ENCODE measurements around the gene EHMT1.
"Not testable (repeated sequence)": the region's sequence is repeated elsewhere in the genome, so short reads cannot be mapped to it uniquely, and the experiment has no call there.

EHMT1 gene

GRCh38 chr9:137759649-137760321 lies 141.0 kb downstream of the EHMT1 start:
- DNase-seq (ENCODE audit: low spot score), result peak; percentile 40

- no peak for DNase-seq (ENCODE audit: low spot score)
Measured at GRCh38 chr9:137760426-137760825, 141.6 kb downstream of the EHMT1 start.

- no peak for DNase-seq (ENCODE audit: low spot score)
Measured at GRCh38 chr9:137761032-137761431, 142.2 kb downstream of the EHMT1 start.

GRCh38 chr9:137761793-137762192 lies 143.0 kb downstream of the EHMT1 start:
- no peak for DNase-seq (ENCODE audit: low spot score)

GRCh38 chr9:137762414-137763061 lies 143.7 kb downstream of the EHMT1 start:
- DNase-seq (ENCODE audit: low spot score), result no peak

GRCh38 chr9:137763271-137763955 lies 144.6 kb downstream of the EHMT1 start:
- DNase-seq (ENCODE audit: low spot score), result no peak

GRCh38 chr9:137764171-137764671 lies 145.4 kb downstream of the EHMT1 start:
- no peak for DNase-seq (ENCODE audit: low spot score)

- DNase-seq (ENCODE audit: low spot score), result no peak
Measured at GRCh38 chr9:137764981-137765380, 146.2 kb downstream of the EHMT1 start.

- no peak for DNase-seq (ENCODE audit: low spot score)
Measured at GRCh38 chr9:137765536-137765935, 146.7 kb downstream of the EHMT1 start.

GRCh38 chr9:137771580-137771979 lies 152.8 kb downstream of the EHMT1 start:
- no peak for DNase-seq (ENCODE audit: low spot score)

GRCh38 chr9:137772281-137772873 lies 153.6 kb downstream of the EHMT1 start:
- no peak for DNase-seq (ENCODE audit: low spot score)

GRCh38 chr9:137774775-137775386 lies 156.1 kb downstream of the EHMT1 start:
- no peak for DNase-seq (ENCODE audit: low spot score)

- no peak for DNase-seq (ENCODE audit: low spot score)
Measured at GRCh38 chr9:137776306-137776995, 157.6 kb downstream of the EHMT1 start.

- no peak for DNase-seq (ENCODE audit: low spot score)
Measured at GRCh38 chr9:137777761-137778160, 159.0 kb downstream of the EHMT1 start.

GRCh38 chr9:137778336-137778735 lies 159.5 kb downstream of the EHMT1 start:
- no peak for DNase-seq (ENCODE audit: low spot score)

GRCh38 chr9:137778914-137779313 lies 160.1 kb downstream of the EHMT1 start:
- no peak for DNase-seq (ENCODE audit: low spot score)

GRCh38 chr9:137780031-137780430 lies 161.2 kb downstream of the EHMT1 start:
- DNase-seq (ENCODE audit: low spot score), result not testable (repeated sequence)

GRCh38 chr9:137781906-137782585 lies 163.2 kb downstream of the EHMT1 start:
- no peak for DNase-seq (ENCODE audit: low spot score)

- DNase-seq (ENCODE audit: low spot score), result no peak
Measured at GRCh38 chr9:137783521-137783920, 164.7 kb downstream of the EHMT1 start.

- no peak for DNase-seq (ENCODE audit: low spot score)
Measured at GRCh38 chr9:137784046-137784445, 165.2 kb downstream of the EHMT1 start.

All from SK-N-DZ (cell line).